ENCODE results near the gene NEK5. TPM values are rescaled to one million over a fixed set of nuclear protein-coding genes. Genes with fewer than 3 reads are reported as not detected.

Gene NEK5
- total RNA-seq, 4 donors from 2014 or later: 0.12 to 0.35 (median 0.27) TPM; not detected in 1

- Histone ChIP-seq H3K27ac (no peak overlapping the region), H3K36me3 (peaks cover 0 to 37% of the 10 kb centered on the region in 2 donors), H3K4me1 (peaks cover 0 to 7% (median 0%) of the 10 kb centered on the region in 3 donors), H3K9me3 (no peaks in the 10 kb centered on the region), H3K27me3 (no peaks in the 10 kb centered on the region), H3K4me3 (no peak overlapping the region)
- TF ChIP-seq EP300 (IDR thresholded peaks at IDR 0.05): no peak
- TF ChIP-seq POLR2AphosphoS5 (IDR thresholded peaks at IDR 0.05): no peak
- TF ChIP-seq CTCF (IDR thresholded peaks at IDR 0.05): no peak
- no peak for TF ChIP-seq POLR2A (IDR thresholded peaks at IDR 0.05)
- WGBS, 2 donors (ENCODE audit: low coverage in 1 of 2): 92 to 94% methylated on average over 1 to 4 of the region's 4 CpGs
- no peak for ATAC-seq
Observed at GRCh38 chr13:52029569-52029968, 99.3 kb downstream of the NEK5 start.

- Histone ChIP-seq H3K27ac (no peak overlapping the region), H3K36me3 (peaks cover 0 to 55% of the 10 kb centered on the region in 2 donors), H3K4me1 (peaks cover 0 to 7% (median 0%) of the 10 kb centered on the region in 3 donors), H3K4me3 (no peak overlapping the region), H3K9me3 (no peaks in the 10 kb centered on the region), H3K27me3 (no peaks in the 10 kb centered on the region)
- ATAC-seq: no peak
- 80 to 100% methylated on average over 1 of the region's 1 CpG for WGBS, 2 donors (ENCODE audit: low coverage in 1 of 2)
- TF ChIP-seq POLR2AphosphoS5 (IDR thresholded peaks at IDR 0.05) (no peak), CTCF (IDR thresholded peaks at IDR 0.05) (no peak), EP300 (IDR thresholded peaks at IDR 0.05) (no peak), POLR2A (IDR thresholded peaks at IDR 0.05) (no peak)
Observed at GRCh38 chr13:52027832-52028231, 101.0 kb downstream of the NEK5 start.

GRCh38 chr13:52026246-52026626, 102.6 kb downstream of the NEK5 start:
- H3K36me3 ChIP-seq: peaks cover 0 to 70% of the 10 kb centered on the region in 2 donors
- TF ChIP-seq CTCF (IDR thresholded peaks at IDR 0.05): no peak
- ATAC-seq: no peak
- no peak overlapping the region for H3K4me3 ChIP-seq
- H3K9me3 ChIP-seq: no peaks in the 10 kb centered on the region
- H3K4me1 ChIP-seq: peaks cover 0 to 7% (median 0%) of the 10 kb centered on the region in 3 donors
- 91 to 93% methylated on average over 3 of the region's 3 CpGs for WGBS, 2 donors (ENCODE audit: low coverage in 1 of 2)
- no peaks in the 10 kb centered on the region for H3K27me3 ChIP-seq
- H3K27ac ChIP-seq: no peak overlapping the region

GRCh38 chr13:52025475-52026245, 103.2 kb downstream of the NEK5 start:
- Histone ChIP-seq H3K27me3 (no peaks in the 10 kb centered on the region), H3K9me3 (no peaks in the 10 kb centered on the region), H3K36me3 (peaks cover 0 to 76% of the 10 kb centered on the region in 2 donors), H3K4me3 (no peak overlapping the region), H3K4me1 (peaks cover 0 to 7% (median 0%) of the 10 kb centered on the region in 3 donors), H3K27ac (no peak overlapping the region)
- no peak for ATAC-seq
- 100% methylated on average over 2 to 3 of the region's 8 CpGs for WGBS, 2 donors (ENCODE audit: low coverage in 1 of 2)
- TF ChIP-seq POLR2A (IDR thresholded peaks at IDR 0.05): no peak
- no peak for TF ChIP-seq CTCF (IDR thresholded peaks at IDR 0.05)
- TF ChIP-seq POLR2AphosphoS5 (IDR thresholded peaks at IDR 0.05): no peak
- no peak for TF ChIP-seq EP300 (IDR thresholded peaks at IDR 0.05)

GRCh38 chr13:52024481-52024880, 104.4 kb downstream of the NEK5 start, which contains the start of gene UTP14C:
Gene UTP14C (plus strand): TSS chr13:52024691. CDS start chr13:52028805, 4,114 bp downstream.
- H3K9me3 ChIP-seq: no peaks in the 10 kb centered on the region
- H3K4me3 ChIP-seq: no peak within 1 kb of the TSS
- TF ChIP-seq EP300 (IDR thresholded peaks at IDR 0.05): no peak
- no peak for TF ChIP-seq POLR2A (IDR thresholded peaks at IDR 0.05)
- no peak for TF ChIP-seq CTCF (IDR thresholded peaks at IDR 0.05)
- no peak for TF ChIP-seq POLR2AphosphoS5 (IDR thresholded peaks at IDR 0.05)
- peaks cover 0 to 88% of the 10 kb centered on the region in 2 donors for H3K36me3 ChIP-seq
- peaks cover 0 to 3% (median 0%) of the 10 kb centered on the region in 3 donors for H3K4me1 ChIP-seq
- no peak within 1 kb of the TSS for H3K27ac ChIP-seq
- no peak for ATAC-seq
- WGBS, 2 donors (ENCODE audit: low coverage in 1 of 2): 89 to 92% methylated on average over 3 of the region's 3 CpGs
- no peaks in the 10 kb centered on the region for H3K27me3 ChIP-seq
